Testis (tissue), 2 donors: ENCODE results near the gene KCTD17.

Experiments used
- POLR2A ChIP-seq: fragments of 450-650 bp; IDR thresholded peaks from one replicate; pipeline ENCODE4 v1.6.1; 2017; ENCODE audit warnings: antibody characterized with exemption, mild to moderate bottlenecking, moderate library complexity
- TF ChIP-seq, protein P1 (sequence below), 3 experiments: fragments of 450-650 bp in 2 of 3; fragments of 200-600 bp in 1 of 3; sonication (generic) in 1 of 3; IDR thresholded peaks; one replicate each; pipeline ENCODE4 v1.5.1; 2016 to 2019; ENCODE audit warnings: antibody characterized with exemption in 3 of 3, mild to moderate bottlenecking in 2 of 3, moderate library complexity in 1 of 3

DNA sequence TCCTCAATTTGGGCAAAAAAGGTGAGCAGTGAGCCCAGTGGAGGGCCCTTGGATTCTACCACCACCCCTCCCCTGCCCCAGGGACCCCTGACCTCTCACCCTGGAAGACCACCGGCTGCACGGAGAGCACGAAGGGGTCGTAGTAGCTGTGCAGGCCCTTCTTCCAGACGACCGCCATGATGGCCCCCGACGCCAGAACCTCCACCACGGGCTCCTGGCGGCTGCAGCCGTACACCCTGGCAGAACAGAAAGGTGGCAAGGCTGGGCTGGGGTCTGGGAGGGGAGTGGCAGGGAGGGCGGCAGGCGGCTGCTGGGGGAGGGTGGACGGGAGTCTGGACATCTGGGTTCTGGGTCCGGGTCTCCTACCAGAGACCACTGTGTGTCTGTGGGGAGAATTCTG is 34.6 kb downstream of the KCTD17 start:
- no peak for TF ChIP-seq POLR2A
- TF ChIP-seq, protein P1, sequence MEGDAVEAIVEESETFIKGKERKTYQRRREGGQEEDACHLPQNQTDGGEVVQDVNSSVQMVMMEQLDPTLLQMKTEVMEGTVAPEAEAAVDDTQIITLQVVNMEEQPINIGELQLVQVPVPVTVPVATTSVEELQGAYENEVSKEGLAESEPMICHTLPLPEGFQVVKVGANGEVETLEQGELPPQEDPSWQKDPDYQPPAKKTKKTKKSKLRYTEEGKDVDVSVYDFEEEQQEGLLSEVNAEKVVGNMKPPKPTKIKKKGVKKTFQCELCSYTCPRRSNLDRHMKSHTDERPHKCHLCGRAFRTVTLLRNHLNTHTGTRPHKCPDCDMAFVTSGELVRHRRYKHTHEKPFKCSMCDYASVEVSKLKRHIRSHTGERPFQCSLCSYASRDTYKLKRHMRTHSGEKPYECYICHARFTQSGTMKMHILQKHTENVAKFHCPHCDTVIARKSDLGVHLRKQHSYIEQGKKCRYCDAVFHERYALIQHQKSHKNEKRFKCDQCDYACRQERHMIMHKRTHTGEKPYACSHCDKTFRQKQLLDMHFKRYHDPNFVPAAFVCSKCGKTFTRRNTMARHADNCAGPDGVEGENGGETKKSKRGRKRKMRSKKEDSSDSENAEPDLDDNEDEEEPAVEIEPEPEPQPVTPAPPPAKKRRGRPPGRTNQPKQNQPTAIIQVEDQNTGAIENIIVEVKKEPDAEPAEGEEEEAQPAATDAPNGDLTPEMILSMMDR (IDR thresholded peaks at IDR 0.05): no peak
